HG02973 (cell line): ENCODE data around the gene KIFC3.
A peak's percentile ranks its signal among the peaks of the same experiment; 100 is the strongest.
"Not testable (repeated sequence)": the region's sequence is repeated elsewhere in the genome, so short reads cannot be mapped to it uniquely, and the experiment has no call there.

ENCODE experiments used
- ATAC-seq: cut with Tn5 transposase; IDR thresholded peaks from one replicate; pipeline ENCODE4 v1.9.1; 2021; ENCODE audit warnings: moderate library complexity; ENCODE audit not compliant: unreplicated experiment

The KIFC3 gene

DNA sequence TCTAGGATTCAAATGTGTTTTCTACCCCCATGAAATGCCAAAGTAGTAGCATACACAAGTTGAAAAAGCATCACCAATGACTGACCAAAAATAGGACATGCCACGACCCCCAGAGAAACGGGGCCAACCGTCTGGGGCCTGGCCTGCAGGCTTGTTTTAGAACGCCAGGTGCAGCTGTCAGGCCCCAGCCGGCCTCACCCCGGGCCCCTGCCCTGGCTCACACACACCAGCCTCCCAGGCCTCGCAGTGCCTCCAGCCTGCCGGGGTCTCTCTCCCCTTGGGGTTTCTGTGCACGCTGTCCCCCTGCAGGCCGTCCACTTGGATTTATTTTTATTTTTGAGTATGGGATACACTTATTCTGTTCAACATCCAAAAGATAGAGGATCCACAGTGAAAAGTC is 58.8 kb downstream of the KIFC3 start:
- ATAC-seq: no peak

GRCh38 chr16:57742543-57742942 is 59.7 kb downstream of the KIFC3 start:
- ATAC-seq: no peak

DNA sequence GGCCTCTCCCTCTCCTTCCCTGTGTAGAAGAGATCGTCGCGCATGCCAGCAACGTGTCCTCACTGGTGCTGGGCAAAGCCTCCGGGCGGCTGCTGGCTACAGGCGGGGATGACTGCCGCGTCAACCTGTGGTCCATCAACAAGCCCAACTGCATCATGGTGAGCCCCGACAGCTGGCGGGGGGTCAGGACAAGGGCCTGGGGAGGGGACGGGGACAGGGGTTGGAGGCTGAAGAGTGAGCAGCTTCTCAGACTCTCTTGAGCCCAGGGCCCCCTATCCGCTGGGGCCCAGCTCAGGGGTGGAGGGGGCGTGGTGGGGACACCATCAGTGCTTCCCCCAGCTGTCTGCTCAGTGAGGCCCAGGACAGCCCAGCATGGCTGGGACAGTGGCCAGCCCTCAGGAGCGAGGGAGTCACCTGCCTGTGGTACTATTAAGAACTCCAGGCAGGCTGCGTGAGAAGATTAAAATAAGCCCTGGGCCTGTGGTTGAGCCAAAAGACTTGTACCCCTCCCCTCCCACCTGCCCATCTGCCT is 60.6 kb downstream of the KIFC3 start:
- no peak for ATAC-seq

DNA sequence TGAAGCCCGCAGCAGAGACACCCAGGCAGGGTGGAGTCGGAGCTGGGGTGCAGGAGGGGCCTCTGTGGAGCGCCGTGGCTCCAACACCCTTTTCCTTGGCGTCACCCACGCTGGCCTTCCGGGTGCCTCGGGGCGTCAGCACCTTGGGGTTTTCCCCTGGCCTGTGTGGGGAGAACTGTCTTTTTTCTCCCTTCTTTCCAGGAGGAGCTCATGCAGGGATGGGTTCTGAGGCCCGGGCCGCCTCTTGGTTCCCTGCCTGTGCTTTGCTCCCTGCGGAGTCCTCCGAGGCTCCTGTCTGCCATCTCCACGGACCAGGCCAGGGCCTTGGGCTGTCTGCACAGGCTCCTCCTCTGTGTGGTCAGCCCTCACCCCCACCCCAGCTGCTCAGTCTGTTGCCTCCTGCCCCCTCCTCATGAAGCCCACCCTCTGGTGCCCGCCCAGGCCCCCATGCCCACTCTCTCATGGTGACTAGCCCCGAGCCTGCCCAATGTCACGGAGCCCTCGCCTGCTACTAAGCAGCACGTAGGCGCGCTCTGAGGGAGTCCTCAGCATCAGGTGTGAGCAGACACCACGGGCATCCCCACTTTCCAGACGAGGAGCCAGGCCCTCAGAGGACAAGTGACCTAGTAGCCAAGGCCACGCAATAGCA is 61.7 kb downstream of the KIFC3 start:
- ATAC-seq: no peak

DNA sequence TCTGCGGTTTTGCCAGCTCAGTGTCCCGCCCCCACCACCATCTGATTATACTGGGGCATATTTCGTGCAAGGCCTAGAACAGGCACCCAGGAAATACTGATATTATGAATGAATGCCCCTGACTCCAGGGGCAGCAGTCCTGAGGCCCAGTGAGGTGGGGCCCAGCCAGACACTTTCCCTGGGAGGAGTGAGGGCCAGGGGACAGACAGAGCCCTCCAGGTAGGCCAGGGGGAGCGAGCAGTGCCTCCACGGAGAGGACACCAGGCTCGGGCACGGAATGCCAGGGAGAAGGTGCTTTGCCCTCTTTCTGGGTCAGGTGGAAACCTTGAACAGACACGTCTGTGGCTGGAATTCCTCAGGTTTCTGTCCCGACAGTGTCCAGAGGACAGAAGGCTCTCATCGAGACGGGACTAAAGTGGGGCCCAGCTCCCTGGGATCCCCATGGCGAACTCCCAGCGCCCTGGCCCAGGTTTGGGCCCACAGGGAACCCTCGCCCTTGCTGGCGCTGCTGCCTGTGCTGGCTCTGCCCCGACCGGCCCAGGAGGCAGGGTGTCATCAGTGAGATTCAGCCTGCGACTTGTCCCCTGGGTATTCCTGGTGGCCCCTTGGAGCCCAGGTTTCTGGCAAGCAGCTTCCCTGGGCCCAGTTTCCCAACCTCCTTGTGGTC is 62.4 kb downstream of the KIFC3 start:
- no peak for ATAC-seq

GRCh38 chr16:57738844-57739243 is 63.4 kb downstream of the KIFC3 start:
- ATAC-seq: no peak

DNA sequence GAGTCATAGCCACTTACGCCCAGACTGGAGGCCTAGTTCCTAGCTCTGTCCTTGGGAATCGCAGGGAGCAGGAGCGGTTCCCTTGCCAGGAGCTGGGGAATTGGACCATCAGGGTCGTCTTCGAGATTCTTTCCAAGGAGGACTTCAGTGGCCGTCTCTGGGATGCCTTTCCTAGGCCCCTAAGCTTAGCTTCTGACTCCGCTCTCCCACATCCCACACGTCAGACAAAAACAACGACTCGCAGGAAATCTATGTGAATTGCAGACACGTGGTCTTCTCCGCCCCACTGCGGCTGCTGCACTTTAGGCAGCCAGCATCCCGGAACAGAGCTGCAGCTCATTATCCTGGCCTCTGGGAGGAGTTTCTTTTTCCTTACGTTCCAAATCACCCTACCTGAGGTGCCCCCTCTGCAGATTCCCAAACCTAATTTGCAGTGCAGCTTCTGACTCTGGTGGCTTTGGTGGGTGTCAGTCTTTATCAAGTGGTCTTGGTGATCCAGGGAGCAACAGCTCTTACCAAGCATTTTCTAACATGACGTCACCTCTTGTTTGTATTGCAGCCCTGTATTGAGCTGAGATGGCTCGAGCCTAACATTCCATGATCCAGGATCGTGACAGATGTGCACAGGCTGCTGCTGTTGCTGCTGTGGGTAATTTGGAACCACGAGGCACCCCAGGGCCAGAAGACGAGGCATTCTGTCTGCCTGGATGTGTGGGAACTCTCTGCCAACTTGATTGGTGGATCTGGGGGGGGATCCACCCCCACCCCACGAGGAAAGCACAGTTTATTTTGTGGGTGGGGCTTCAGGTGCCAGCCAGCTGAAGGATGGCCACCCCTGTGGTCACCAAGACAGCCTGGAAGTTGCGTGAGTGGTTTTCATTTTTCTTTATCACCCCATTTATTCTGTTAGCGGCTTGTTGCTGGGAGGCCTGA is 65.6 kb downstream of the KIFC3 start:
- no peak for ATAC-seq

- ATAC-seq: no peak
Observed at GRCh38 chr16:57735755-57736418, 66.4 kb downstream of the KIFC3 start, which contains the start of gene KATNB1. KATNB1 (plus strand) TSS chr16:57735770; CDS start chr16:57737244, 1,474 bp downstream.

DNA sequence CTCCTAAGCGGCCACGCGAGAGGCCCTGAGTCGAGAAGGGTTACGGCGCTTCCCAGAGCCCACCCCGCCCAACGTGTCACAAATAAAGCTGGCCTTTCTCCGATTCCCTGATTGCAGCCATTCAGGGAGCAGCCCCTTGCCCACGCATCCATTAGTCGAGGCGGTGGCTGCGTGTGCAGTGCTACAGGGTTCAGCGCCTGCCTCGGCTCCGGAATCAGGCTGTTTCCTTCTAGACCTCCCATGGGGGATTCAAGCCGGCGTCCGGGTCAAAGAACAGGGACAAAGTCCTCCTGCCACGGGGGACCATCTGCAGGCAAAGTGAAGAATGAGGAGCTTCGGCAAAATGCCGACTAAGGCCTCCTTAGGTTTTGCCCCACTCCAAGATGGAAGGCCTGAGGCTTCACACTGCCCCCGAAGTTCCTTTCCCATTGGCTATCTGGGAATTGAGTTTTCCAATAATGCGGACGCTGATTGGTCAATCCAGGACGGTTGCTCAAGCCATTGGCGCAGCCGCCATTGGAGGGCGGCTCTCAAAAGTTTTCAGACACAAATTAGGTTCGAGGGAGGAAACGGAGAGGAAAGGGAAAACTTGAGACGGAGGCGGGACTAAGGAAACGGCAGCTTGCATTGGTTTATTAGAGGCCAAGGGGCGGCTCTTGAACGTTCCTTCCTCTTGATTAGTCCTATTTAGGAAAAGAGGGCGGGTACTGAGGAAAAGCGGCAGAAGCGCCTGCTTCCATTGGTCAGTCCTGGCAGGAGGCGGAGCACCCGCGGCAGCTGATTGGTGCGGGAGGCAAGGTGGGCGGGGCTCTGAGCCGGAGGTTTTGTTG is 67.2 kb downstream of the KIFC3 start:
- ATAC-seq: peak; percentile 82

DNA sequence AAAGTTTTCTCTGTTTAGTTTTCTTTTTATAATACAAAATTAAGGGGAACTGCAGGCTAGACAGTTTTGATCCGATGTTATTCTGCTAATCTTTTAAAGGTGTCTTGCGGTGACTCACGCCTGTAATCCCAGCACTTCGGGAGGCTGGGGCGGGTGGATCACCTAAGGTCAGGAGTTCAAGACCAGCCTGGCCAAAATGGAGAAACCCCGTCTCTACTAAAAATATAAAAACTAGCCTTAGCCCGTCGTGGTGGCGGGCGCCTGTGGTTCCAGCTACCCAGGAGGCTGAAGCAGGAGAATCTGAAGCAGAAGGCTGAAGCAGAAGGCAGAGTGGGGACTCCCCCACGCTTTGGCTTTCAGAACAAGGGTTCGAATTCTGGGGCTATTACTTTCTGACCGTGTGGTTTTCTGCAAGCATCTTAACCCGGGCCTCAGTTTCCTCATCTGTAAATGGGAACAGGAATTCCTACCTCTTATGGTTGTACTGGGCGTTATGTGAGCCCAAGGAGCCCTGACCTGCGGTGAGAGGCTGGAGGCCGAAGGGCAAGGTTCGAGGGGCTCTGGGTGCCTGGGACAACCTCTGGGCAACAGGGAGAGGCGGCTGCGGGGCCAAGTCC is 67.9 kb downstream of the KIFC3 start:
- ATAC-seq: no peak

DNA sequence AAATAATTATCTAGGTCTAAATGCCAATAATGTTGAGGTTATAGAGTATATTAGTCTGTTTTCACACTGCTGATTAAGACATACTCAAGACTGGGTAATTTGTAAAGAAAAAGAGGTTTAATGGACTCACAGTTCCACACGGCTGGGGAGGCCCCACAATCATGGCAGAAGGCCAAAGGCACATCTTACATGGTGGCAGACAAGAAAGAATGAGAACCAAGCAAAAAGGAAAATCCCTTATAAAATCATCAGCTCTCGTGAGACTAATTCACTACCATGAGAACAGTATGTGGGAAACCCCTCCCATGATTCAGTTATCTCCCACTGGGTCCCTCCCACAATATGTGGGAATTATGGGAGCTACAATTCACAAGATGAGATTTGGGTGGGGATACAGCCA is 69.6 kb downstream of the KIFC3 start:
- ATAC-seq: no peak

- no peak for ATAC-seq
Observed at GRCh38 chr16:57732037-57732436, 70.3 kb downstream of the KIFC3 start.

DNA sequence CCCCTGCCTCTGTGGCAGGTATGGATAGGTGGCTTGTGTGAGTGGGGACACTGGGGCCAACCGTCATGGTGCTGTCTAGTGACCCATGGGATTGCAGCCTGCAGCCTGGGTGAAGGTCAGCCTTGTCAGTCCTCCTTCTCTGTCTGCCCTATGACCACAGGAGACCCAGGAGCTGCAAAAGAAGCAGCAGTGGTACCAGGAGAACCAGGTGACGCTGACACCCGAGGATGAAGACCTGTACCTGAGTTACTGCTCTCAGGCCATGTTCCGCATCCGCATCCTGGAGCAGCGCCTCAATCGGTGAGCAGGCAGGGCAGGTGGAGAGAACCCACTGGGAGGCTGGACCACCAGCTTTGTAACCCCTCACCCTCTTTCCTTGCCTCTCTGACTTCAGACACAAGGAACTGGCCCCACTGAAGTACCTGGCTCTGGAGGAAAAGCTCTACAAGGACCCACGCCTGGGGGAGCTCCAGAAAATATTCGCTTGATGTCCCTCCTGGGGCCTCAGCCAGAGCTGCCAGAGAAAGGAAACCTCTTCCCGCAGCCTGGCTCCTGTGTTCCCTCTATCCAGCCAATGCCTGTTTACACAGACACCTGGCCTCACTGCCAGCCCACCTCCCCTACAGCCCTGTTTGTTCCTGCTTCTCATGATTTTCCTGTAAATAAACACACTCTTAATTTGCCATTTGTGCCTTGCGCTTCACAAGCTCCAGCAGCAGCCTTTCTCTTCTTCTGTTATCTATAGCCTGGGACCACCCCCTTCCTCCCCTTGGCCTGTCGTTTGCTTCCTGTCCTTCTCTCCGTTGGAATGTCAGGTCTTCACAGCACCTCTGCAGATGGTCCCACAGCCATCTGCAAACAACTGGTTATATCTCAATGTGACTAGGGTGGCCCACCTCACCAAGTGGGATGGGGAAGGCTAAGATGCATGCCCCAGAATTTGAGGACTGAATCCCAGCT is 71.2 kb downstream of the KIFC3 start:
- no peak for ATAC-seq

- not testable (repeated sequence) for ATAC-seq
Observed at GRCh38 chr16:57729852-57730251, 72.4 kb downstream of the KIFC3 start.

DNA sequence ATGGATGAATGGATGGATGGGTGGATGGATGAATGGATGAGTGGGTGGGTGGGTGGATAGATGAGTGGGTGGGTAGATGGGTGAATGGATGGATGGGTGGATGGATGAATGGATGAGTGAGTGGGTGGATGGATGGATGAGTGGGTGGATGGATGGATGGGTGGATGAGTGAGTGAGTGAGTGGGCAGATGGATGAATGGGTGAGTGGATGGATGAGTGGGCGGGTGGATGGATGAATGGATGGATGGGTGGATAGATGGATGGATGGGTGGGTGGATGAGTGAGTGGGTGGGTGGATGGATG is 73.2 kb downstream of the KIFC3 start:
- ATAC-seq: no peak

GRCh38 chr16:57728336-57729181 is 73.7 kb downstream of the KIFC3 start:
- ATAC-seq: no peak

DNA sequence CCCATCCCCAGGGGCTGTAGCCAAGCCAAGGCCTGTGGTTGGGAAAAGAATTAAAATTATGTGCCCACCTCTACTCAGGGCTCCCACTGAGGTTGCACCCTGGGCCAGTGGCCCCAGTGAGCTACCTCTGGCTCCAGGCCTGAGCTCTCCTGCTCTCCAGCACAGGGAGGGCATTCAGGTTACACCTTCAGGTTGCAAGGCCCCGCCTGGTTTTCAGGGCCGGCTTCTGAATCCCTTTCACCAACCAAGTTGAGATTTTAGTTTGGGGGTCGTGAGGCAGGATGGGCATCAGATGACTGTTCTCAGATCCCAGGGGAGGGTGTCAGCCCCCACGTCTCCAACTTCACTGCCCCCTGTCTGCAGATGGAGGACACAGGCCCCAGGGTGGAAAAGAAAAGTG is 74.7 kb downstream of the KIFC3 start:
- no peak for ATAC-seq
